Stimulated activated CD8-positive, alpha-beta memory T cell treated with anti-CD3 and anti-CD28 coated beads, Interleukin-2, amount 100 ng/mL, for 1 hour (primary cell): ENCODE measurements around the gene ZNF780B.

ENCODE experiments used
- DNase-seq, 2 donors: peaks; one replicate each; pipeline ENCODE4 v3.0.0-alpha.2; 2020; ENCODE audit warnings: low read depth in 2 of 2

ZNF780B gene

GRCh38 chr19:39982883-39983282 lies 73.1 kb downstream of the ZNF780B start:
- no peak for DNase-seq
